M059J (cell line): ENCODE data around the gene DCUN1D2. TPM values are rescaled to one million over a fixed set of nuclear protein-coding genes. Genes with fewer than 3 reads are reported as not detected.

Experiments
- DNase-seq: peaks from one replicate; pipeline ENCODE4 v3.0.0-alpha.2; 2012; ENCODE audit warnings: low read depth
- total RNA-seq: library from RNA; depleted of rRNA; stranded (reverse); fragments of >200 nt; shearing (Covaris generic); gene quantifications from 2 replicates; pipeline ENCODE4 v1.2.3, GENCODE V29; 2014

DCUN1D2 gene
- total RNA-seq, 1 experiment from 2014 or later = 10.9 TPM

DNA sequence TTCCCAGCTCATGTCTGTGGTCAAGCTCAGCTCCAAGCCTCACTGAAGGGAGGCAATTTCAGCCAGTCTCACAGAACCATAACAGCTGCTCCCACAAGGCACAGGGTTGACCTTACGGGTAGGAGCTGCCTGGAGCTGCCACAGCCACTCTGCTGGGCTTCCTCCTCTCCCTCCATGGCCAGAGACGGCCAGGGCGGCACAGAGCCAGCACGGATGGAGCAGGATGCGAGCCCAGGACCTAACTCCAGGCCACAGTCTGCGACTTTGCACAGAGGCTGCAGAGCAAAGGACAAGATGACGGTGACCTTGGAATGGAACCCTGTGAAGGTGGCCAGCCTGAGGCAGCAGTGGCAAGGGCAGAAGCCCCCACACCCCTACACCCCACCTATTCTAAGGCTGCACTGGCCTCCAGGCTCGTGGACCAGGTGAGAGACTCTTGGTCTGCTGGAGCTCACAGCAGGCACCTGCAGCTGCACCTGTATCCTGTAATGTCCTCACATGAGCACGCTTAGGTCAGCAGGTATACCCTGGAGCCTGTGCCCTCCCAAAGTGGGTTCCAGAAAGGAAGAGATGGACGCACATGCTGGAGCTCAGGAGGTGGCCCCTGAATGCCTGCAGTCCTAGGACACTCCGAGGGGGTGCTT lies 66.9 kb downstream of the DCUN1D2 start:
- no peak for DNase-seq

DNA sequence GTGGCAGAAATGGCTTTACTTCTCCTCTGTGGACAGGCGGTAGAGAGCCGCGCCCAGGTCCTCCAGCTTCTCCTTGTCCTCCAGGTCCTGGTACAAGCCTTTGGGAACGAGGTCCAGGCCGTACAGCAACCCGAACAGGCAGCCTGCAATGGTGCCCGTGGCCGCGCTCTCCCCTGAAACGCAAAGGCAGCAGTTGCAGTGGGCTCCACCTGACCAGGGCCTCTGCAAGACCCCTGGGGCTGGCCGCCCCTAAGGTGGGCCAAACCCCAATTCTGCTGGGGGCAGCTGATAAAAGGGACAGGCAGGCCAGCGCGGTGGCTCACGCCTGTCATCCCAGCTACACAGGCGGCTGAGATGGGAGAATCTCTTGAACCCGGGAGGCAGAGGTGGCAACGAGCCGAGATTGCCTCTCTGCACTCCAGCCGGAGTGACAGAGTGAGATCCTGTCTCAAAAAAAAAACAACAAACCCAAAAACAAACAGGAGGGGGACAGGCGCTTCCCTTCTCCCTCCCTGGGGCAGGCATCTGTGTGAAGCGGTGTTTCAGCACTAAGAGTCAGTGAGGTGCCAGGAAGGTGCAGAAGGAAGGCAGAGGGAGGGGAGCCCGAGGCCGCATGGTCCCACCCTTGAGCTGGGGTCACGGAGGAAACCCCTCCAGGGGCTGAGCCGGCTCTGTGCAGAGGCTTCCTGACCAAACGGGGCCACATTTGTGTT lies 67.5 kb downstream of the DCUN1D2 start:
- no peak for DNase-seq

DNA sequence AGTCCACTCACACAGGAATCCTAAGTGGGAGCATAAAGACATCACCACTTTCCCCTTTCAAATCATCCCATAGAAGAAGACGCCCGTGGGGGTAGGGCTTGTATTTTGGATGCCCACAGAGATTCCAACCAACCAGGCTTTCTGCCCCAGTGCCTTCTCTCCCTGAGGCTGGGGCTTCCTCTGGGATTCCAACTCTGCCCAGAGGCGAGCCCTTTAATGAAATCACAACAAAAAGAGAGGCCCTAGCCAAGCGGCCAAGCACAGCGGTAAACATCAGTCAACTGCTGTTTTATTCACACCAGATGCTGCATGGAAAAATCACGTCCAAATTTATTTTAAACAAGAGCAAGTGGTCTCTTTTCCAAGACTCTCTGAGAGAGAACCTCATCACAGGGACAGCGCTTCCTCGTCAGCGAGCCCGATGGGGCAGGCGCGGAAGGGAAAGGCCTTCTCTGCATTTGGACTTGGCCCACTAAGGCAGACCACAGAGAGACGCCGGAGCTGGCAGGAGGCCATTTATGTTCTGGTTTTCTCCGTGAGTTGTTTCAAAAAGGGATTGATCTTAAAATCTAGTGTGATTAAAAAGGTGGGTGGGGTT lies 68.7 kb downstream of the DCUN1D2 start:
- DNase-seq = no peak

DNA sequence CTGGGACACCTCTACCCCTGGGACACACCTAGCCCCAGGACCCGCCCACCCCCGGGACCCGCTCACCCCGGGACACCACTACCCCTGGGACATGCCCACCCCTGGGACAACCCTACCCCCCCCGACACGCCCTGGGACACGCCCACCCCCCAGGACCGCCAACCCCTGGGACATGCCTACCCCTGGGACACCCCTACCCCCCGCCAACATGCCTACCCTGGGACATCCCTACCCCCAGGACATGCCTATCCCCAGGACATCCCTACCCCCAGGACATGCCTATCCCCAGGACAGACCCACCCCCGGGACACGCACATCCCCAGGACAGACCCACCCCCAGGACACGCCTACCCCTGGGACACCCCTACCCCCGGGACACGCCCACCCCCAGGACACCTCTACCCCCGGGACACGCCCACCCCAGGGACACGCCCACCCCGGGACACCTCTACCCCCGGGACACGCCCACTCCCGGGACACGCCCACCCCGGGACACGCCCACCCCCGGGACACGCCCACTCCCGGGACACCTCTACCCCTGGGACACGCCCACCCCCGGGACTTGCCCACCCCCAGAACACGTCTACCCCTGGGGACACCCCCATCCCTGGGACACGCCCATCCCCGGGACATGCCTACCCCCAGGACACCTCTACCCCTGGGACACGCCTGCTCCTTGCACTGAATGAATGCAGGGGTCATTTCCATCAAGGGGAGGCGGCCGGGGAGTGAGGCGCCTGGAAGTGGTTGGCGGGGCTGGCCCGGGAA lies 69.5 kb downstream of the DCUN1D2 start:
- no peak for DNase-seq

DNA sequence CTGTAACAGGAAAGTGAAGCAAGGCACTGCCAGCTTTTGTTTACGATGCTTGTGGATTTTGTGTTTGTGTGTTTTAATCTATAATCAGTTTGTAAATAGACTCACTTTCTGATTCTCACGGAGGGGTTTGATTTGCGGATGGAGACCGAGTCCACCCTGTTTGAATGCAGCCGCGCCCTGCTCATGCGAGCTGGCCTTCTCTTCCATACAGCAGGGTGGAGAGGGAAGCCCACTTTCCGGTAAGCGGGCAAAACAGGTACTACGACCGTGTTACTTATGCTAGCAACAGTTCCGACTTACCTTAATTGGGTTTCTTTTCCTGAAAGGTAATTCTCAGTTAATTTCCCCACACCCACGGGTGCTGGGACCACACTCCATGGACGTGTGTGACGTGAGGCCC lies 70.3 kb downstream of the DCUN1D2 start:
- DNase-seq = no peak

DNA sequence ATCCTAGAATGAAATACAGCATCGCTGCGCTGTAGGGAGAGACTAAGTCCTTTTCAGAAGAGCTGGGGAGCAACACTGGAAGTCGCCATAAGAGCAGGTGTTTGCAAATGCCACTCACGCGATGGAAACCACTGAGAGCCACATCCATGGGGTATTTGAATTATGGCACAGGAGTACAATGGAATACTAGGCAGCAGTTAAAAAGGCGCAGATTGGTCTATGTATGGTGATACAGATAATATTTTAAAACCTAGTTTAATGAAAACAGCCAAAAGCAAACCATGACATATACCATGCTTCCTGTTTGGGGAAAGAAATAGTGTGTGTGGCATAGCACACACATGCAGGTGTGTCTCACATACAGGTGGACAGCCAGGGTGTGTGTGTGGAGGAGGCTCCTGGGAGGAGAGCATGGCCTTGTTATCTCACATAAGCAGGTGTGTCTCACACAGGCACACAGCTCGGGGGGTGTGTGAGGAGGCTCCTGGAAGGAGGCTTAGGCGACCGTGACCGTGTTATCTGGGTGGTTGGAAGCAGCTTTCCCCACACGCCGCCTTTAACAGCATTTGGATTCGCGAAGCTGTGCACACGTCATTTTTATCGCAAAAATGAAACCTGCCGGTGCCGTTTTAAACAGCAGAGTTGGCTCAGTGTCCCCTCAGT lies 70.8 kb downstream of the DCUN1D2 start:
- DNase-seq = no peak

DNA sequence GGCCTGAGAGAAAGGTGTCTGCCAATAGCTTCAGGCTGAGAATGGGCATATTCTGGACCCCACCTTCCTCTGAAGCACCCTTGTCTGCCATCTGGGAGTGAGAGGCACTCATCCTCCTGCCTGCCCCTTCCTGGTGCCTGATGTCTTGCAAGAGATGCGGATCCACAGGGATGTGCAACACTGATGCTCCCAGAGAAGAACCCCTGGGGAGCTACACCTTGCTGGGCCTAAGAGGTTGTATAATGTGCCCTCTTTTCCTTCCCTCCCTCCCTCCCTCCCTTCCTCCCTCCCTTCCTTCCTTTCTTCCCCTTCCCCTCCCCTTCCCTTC lies 71.8 kb downstream of the DCUN1D2 start:
- no peak for DNase-seq

DNA sequence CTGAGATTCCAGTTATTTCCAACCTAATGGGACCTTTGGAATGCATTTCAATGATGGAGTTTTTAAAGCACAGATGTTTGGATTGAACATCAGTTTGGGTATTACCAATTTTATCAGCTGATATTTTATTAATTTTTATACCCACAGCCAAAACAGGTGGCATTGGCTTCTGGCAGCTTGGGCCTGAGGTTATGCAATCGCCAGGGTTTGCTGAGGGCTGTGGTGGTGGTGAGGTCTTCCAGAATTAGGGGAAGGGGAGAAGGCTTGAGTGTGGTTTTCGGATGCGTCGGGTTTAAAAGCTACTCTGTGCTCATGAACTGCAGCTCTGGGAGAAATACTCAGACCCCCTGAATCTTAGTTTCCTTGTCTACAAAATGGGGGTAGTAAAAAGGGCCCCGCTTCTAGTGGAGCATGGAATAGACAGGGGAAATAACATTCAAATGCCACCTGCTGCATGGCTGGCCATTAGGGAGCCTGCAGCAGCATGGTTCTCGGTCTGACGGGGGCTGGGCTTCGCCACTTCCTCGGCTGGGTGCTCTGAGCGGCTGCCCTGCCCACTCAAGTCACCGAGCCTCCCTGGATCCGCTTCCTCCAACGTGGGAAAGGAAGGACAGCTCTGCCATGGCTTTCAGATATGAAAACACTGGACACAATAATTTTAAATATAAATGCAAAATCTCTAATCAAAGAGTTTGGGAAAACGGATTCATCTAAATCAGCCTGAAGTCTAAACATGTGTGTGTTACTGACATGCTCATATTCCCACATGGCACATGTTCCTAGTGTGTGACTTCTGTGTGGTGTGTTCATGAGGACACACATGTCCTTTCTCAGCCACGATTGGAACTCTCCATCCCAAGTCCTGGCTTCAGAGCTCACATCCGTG lies 72.4 kb downstream of the DCUN1D2 start:
- no peak for DNase-seq

DNA sequence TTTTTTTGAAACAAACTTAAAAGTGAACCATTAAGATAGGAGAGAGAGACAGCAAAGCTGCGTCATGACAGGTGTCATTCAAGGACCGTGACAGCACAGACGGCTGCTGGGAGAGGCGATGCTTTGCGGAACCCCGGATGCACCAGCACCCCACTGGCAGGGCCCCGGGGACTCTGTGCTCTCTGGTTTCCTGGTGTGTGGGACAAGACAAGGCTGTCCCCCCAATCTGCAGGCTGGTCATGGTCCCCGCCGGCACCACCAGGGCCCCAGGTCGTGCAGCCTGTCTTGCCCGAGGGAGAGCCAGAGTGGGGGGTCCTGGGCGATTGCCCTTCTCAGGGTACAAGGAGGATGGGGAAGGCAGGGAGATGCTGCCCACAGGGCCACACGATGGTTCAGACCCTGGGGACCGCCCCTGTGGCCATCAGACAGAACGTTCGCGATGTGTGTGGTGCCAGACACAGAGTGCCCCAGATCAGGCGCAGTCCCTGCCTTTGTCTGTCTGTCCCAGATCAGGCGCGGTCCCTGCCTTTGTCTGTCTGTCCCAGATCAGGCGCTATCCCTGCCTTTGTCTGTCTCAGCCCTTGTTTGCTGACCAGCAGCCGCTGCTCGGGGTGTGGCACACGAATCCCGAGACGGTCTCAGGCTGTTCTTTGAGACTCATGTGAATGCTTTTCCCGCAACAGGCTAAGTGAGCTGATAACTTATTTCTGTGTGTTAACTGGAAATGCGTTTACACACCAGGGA lies 73.3 kb downstream of the DCUN1D2 start:
- no peak for DNase-seq

DNA sequence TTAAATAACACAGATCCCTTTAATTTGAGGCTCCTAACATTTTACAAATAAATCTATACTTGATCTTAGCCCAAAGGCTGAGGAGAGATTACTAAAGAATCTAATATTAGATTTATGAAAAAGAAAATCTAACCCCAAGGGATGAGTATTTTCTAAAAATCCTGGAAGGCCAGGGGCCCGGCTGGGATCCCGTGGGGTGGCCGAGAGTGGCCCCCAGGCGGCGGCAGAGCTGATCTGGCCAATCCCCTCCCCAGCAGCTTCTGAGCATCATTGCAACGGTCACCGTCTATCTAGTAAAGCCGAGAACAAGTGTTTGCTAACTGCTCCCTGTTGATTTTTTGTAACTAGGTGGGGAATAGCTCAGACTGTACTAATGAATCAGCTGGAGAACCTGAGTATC lies 74.7 kb downstream of the DCUN1D2 start:
- no peak for DNase-seq

DNA sequence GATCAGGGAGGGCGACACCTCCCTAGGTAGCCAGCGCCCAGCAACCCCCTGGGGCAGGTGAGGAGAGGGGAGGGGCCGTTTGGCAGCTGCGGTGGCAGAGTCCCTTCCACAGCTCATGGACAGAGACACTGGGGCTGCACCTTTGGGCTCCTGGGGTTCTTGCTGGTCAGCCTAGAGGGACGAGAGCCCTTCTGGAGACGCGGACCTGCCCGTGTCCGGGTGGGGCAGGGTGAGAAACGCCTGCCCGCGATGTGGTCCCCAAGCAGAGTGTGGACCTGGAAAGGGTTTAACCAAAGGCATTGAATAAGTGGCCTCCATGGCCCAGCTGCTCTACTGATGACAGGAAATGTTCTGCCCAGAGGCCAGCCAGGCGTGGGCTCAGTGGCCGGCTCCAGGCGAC lies 75.5 kb downstream of the DCUN1D2 start:
- DNase-seq = no peak

DNA sequence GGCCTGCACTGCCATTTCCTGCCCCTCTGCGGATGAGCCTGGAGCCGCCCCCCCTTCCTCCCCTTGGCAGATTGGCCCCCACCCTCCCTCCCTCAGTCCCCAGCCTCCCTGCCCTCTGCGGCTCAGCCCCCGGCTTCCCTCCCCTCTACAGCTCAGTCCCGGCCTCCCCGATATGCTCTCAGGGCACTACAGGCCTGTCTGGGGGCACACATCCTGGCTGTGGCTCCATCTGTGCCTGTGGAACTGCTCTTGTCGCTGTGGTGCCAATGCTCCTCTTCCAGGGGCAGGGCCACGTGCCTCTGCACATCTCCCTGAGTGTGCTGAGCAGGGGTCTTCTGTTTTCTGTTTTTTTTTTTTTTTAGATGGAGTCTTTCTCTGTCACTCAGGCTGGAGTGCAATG lies 76.2 kb downstream of the DCUN1D2 start:
- DNase-seq = no peak

DNA sequence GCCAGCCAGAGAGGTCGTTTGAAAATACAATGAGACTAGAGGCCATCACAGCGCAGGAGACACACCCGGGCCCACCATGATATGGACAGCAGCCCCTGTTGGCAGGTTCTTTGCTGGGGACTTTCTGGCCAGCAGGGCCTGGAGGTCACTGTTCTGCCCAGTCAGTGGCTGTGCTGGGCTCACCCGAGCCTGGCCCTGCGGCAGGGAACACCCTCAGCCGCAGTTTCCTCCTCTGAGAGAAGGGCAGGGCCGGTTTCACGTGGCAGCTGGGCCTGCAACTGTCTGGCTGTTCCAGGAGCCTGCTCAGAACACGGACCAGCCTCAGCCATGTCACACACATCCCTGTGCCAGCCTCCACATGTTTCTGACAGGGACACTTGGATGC lies 76.6 kb downstream of the DCUN1D2 start:
- DNase-seq = no peak

DNA sequence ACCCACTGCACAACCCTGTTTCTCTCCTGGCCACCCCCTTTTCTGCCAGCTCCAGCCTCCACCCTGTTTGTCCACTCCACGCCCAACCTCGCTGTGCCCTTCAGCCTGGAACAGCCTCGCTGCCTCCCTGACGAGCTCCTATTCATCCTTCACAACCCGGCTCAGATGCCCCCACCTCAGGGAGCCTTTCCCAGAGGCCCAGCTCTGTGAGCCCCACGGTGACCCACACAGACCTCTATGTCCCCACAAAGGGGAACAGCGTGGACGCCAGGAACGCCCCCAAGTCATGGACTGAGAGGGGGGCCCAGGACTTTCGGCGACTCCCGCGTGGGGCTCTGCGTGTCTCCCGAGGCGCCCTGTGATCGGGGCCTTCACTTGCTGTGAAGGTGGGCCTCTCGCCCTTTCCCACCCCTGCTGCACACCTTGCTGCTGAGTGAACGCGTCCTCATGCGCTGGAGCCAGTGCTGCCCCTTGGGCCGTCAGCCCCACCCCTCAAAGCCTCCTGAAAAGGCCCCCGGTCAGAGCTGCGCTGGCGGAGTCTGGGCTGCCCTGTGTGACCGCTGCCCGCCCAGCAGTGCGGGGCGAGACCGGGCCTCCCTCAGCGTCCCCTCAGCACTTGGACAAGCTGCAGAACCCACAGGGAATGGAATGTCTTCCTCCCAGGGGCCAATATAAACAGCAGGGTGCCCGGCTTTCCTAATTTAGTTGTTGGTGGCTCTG lies 77.2 kb downstream of the DCUN1D2 start:
- DNase-seq = no peak

DNA sequence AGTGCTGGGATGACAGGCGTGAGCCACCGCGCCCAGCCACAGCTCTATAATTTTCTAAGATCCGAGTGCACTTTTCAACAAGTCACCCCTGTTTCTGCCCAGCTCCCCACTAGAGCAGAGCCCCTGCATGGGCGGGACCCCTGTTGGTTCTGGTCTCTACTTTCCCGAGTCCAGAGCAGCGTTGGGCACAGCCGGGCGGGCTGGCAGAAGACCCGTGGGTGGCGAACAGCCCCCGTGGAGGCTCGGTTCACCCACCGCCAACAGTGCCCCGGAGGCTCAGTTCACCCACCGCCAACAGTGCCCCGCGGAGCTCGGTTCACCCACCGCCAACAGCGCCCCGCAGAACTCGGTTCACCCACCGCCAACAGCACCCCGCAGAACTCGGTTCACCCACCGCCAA lies 78.1 kb downstream of the DCUN1D2 start:
- no peak for DNase-seq

DNA sequence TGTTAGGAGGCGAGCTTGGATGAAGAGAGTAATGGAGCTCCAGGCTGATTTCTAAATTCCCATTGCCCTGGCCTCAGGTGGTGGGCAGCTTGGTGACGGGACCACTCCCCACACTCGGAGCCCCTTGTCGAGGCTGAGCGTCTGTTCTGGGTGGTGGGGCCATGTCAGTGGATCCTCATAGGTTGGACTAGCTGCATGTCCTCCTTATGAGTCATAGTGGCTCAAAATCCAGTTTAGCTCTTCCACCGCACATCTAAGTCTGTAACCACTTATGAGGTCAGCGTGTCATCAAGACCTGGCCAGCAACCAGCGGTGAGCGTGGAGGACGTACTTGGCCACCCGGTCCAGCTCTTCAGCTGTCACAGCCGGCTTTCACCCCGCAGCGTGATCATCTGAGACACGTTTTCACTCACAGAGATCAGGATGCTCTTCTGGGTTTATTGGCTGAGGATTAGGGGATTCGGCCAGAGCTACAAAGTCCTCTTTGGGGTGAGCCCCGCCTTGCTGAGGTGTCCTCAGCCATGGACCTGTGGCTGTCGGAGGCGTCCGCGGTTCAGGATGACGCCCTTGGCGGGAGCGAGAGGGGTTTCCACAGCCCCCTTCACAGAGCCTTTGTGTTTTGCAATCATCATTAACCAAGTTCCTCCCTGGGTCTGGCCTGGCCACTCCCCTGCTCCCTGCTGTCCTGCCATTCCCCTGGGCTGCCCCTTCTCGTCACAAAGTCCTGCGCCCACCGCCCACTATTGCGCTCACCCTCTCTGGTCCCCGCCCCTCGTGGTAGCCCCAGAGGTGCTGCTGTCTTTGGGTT lies 79.1 kb downstream of the DCUN1D2 start:
- DNase-seq = peak; percentile 96

DNA sequence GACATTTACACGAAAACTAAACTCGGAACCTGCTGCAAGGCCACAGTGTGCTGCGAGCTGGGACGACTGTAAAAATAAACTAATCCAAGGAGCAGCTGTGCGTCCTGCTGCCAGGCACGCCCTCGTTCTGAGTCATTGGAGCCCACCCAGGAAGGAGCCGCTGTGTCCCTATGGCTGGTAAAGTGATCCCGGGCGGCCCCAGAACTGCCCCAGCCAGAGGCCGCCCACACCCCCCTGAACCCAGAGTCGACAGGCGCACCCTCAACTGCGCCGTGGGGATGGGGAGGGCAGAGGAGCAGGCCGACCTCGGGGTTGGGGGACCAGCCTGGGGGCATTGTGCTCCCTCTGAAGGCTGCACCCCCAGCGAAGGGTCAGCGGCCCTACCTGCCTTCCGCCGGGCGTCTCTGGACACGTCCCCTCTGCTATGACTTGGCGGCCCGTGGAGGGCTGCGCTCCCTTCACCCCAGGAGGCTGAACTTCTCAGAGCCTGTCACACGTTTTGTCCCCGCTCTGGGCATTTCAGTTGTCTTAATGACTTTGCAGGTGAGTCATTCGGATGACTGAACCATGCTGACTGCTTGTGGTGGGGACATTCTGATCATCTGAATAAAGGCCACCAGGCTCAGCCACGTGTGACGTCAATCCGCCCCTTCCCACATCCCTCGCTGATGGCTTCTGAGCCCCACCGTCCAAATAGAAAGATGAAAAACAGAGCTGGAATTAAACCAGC lies 79.9 kb downstream of the DCUN1D2 start:
- DNase-seq = peak; percentile 96

DNA sequence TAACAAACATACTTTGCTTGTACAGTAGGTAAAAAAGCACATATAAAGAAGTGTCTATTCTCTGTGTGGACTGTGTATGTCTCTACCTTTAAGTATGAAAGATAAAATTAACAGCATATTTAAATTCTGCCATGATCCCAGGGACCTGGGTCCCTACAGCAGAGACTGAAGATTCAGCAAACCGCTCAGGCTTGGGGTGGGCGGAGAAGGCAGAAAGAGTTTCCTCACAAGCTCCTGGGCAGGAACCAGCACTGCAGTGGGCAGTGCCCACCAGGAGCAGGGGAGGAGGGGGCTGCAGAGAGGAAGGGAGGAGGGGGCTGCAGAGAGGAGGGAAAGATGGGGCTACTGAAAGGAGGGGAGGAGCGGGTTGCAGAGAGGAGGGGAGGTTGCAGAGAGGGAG lies 81.9 kb downstream of the DCUN1D2 start:
- DNase-seq = no peak
